Posterior cingulate gyrus (tissue), 11 donors: ENCODE data around the gene OSBPL8.
"Not testable (repeated sequence)": the region's sequence is repeated elsewhere in the genome, so short reads cannot be mapped to it uniquely, and the experiment has no call there.

Source experiments
- DNase-seq, 10 donors: peaks; one replicate each; pipeline versions ENCODE4 v3.0.0 to v3.0.0-alpha.2; 2020 to 2021; ENCODE audit warnings: mixed read lengths in 3 of 10
- intact Hi-C: fragments of 100-400 bp; cut with DNase I; formaldehyde crosslinking; loops from one replicate; pipeline ENCODE4 v1.15.1; 2023

Gene OSBPL8

DNA sequence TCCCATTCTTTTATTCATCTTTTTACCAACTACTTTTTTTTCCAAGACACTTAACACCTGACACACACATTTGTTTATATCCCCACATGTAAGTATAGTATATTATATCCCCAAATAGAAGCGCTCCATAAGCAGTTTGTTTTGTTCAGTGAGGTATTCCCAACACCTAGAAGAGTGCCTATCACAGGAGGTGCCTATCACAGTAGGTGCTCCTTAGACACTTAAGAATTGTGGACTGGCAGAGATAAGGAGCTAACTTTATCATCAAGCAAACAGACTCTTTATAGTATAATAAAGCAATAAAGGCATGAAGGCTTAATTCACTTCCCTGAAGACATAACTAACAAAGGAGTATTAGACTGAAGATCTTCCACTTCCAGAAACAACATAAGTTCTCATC lies 29.1 kb downstream of the OSBPL8 start:
- no peak for DNase-seq
- intact Hi-C loops: no loop called here

DNA sequence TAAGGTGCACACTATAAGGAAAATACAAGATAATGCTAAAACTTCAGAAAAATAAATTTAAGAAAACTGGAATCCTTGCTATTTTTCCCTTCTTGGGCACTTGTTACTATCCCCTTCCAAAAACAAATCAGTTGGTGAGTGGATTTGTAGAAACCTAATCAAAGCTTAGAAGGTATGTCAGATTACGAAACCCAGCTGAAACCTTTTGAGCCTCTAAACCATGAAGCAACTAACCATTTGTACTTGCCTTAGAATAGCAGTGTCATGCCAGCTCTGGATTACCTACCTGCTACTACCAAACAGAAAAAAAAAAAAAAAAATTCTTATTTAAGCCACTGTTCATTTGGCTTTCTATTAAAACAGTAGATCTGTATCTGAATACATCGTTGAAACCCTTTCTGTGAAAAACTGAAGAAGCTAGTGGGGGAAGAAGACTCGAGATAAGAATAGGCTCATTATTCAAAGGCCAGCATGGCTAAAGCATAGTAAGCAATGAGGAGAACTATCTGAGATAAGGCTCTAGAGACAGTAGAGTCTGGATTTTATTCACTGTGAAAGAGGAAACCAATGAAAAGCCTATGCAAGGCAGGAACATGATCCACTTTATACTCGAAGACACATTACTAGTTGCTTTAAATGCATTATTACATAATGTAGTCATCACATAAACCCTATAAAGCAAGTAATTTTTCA lies 30.2 kb downstream of the OSBPL8 start:
- DNase-seq: no peak
- intact Hi-C loops: no loop called here

DNA sequence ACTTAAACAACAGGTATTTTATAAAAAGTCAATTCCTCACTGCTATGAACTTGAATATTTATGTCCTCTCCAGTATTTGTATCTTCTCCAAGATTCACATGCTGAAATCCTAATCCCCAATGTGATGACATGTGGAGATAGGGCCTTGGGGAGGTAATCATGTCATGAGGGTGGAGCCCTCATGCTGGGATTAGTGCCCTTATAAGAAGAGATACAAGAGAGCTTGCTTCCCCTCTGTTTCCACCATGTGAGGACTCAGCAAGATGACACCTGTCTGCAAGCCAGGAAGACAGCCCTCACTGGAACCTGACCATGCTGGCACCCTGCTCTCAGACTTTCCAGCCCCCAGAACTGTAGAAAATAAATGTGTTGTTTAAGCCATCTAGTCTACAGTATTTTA lies 36.2 kb downstream of the OSBPL8 start:
- DNase-seq: no peak
- intact Hi-C loops: no loop called here

DNA sequence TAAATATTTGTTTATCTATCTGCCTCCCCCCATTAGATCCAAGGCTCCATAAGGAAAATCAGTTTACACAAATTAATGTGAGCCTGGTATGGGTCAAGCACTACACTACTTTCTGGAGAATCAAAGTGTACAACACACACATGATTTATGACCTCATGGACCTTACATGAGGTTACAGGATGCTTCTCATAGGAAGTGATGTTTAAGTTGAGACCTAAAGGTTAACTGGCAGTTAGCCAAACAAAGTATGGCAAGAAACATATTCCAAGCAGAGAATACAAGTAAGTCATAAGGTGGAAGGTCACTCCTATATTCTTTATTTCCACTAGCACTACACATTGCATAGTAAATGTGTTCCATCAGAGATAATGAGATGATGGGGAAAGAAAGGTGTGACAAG lies 39.2 kb downstream of the OSBPL8 start:
- no peak for DNase-seq
- intact Hi-C loops: no loop called here

DNA sequence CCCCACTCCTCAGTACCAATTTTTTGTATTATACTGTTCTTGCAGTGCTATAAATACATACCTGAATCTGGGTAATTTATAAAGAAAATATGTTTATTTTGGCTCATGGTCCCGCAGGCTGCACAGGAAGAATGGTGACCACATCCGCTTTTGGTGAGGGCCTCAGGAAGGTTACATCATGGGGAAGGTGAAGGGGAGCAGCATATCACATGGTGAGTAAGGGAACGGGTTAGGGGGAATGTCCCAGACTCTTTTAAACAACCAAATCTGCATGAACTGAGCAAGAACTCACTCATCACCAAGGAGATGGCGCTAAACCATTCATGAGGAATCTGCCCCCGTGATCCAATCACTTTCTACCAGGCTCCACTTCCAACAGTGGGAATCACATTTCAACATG lies 40.0 kb downstream of the OSBPL8 start:
- DNase-seq: no peak
- intact Hi-C loops: no loop called here

DNA sequence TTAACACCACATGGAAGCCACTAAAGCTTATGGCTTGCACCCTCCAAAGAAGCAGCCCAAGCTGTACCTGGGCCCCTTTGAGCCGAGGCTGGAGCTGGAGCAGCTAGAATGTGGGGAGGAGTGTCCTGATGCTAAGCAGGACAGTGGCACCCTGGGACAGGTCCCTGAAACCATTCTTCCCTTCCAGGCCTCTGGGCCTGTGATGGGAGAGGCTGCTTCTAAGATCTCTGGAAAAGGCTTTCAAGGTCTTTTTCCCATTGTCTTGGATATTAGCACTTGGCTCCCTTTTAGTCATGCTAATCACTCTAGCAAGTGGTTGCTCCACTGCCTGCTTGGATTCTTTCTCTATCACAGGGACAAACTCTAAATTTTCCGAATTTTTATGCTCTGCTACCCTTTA lies 40.9 kb downstream of the OSBPL8 start:
- intact Hi-C loops: no loop called here
- no peak for DNase-seq

DNA sequence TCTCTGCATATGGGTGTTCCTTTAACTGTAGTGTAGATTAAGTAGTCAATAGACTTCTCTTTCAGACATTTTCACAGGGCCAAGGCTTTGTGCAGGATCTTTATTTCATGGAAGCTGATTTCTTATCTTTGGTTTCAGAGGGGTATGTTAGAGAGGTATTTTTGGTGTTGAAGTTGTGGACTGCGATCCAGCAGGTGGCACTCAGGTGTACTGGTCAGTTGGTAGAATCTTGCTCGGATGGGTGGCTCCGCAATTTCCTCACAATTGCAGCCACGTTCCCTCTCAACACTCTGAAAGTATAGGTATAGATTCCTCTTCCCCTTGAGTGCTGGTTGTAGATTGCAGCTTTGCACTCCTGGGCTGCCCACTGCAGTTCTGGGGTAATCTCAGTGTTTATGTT lies 44.3 kb downstream of the OSBPL8 start:
- intact Hi-C loops: no loop called here
- no peak for DNase-seq

DNA sequence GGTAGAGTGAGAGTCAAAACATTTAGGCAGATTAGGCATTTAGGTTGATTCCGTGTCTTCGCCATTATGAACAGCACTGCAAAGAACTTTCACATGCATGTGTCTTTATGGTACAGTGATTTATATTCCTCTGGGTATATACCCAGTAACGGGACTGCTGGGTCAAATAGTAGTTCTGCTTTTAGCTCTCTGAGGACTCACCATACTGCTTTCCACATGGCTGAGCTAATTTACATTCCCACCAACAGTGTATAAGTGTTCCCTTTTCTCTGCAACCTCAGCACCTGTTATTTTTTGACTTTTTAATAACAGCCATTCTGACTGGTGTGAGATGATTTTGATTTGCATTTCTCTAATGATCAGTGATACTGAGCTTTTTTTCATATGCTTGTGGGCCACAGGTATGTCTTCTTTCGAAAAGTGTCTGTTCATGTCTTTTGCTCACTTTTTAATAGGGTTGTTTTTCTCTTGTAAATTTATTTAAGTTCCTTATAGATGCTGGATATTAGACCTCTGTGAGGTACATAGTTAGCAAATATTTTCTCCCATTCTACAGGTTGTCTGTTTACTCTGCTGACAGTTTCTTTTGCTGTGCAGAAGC lies 48.4 kb downstream of the OSBPL8 start:
- DNase-seq, intact Hi-C loops: not testable (repeated sequence)

DNA sequence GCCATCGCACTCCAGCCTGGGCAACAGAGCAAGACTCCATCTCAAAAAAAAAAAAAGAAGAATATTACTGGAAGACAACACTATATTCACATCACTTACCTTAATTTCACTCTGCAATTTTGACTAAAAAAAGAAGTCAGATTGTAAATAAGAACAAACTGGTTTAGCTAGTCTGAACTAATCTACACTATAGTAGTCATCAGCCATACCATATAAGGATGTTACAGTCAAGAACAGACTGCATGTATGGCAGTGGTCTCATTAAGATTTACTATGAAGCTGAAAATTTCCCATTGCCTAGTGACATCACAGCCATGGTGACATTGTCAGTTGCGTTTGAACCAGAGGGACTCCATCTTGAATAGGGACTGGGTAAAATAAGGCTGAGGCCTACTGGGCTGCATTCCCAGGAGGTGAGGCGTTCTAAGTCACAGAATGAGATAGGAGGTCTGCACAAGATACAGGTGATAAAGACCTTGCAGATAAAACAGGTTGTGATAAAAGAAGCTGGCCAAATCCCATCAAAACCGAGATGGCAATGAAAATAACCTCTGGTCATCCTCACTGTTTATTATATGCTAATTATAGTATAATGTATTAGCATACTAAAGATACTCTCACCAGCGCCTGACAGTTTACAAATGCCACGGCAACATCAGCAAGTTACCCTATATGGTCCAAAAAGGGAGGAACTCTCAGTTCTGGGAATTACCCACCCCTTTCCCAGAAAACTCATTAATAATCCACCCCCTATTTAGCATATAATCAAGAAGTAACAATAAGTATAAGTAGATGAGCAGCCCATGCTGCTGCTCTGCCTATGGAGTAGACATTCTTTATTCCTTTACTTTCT lies 51.2 kb downstream of the OSBPL8 start:
- DNase-seq: no peak
- intact Hi-C loops: no loop called here

DNA sequence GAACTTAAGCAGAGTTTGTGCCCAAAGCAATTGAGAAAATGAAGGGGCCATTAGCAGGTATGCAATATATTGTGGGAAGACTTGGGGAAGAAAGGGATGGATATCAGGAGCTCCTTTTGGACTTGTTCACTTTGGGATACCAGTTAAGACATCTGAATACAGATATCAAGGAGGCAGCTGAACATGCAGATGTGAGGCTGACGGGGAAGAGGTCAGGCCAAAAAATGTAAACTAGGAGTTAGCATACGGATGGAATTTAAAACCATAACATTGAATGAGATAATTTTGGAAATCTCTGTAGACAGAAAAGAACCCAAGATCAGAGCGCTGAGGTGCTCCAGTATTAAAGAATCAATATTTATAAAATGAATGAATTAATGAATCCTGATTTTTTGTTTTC lies 53.4 kb downstream of the OSBPL8 start:
- intact Hi-C loops: no loop called here
- DNase-seq: no peak

DNA sequence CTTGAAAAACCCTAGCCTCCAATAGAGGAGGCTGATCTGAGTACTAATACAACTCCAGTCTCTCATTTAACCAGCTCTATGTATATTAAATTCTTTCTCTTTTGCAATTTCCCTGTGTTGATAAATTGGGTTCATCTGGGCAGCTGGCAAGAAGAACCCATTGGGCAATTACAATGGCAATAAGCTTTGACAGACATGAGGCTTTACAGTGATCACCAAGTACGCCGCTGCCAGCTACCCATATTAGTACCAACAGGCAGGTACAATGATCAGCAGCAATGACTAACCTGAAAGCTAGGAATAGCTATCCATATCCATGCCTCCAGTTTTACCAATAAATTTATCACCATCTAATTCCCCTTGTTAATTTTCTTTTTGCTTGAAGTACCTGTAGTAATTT lies 54.5 kb downstream of the OSBPL8 start:
- intact Hi-C loops: no loop called here
- no peak for DNase-seq

DNA sequence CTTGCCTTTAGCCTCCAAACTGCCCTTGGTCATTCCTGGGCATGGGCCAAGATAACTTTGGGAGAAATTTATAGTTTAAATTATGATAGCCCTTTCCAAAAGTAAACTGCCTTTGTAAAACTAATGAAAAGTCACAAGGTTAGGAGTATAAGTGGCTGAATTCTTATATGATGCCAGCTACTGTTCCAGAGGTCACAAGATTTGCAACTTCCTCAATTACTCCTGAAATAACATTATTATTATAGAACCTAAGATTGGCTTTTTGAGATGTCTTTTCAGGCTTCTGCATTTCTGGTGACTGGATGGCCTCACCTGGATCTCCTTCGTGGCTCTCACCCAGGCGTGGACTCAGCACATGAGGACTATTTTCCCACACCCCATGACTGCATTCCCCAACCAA lies 55.0 kb downstream of the OSBPL8 start:
- DNase-seq: no peak
- intact Hi-C loops: no loop called here

DNA sequence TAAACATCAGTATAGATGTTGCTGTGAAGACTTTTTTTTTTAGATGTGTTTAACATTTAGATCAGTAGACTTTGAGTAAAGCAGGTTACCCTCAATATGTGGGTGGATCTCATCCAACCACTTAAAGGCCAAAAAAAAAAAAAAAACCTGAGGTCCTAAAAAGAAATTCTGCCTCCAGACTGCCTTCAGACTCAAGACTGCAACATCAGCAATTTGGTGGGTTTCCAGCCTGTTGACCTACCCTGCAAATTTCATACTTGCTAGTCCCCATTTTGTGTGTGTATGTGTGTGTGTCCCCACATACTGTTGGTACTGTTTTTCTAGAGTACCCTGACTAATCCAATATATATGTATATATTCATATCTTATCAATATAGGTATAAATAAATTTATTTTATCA lies 55.6 kb downstream of the OSBPL8 start:
- intact Hi-C loops: no loop called here
- no peak for DNase-seq

DNA sequence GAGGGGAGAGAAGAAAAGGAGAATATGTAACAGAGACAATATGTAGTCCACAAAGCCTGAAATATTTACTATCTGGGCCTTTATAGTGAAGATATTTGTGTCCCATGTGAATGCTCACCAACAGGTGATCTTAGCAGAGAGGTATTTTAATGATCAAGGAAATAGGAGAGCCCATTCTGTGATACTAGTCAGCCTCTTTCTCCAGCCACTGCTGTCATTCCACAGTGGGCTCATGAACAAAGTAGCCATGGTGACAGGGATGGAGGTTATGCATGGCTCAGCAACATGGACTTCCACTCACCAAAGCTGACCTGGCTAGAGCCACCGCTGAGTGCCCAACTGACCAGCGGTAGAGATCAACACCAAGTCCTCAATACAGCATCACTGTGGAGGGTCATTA lies 58.2 kb downstream of the OSBPL8 start:
- intact Hi-C loops: no loop called here
- DNase-seq: no peak

DNA sequence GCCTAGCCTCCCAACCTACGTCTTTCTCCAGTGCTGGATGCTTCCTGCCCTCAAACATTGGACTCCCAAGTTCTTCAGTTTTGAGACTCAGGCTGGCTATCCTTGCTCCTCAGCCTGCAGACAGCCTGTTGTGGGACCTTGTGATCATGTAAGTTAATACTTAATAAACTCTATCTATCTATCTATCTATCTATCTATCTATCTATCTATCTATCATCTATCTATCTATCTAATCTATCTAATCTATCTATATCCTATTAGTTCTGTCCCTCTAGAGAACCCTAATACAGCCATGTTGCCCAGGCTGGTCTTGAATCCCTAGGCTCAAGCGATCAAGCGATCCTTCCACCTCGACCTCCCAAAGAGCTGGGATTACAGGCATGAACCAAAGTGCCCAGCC lies 60.4 kb downstream of the OSBPL8 start:
- intact Hi-C loops: not testable (repeated sequence)
- DNase-seq: peak in 1 of 10 donors; percentile 24

DNA sequence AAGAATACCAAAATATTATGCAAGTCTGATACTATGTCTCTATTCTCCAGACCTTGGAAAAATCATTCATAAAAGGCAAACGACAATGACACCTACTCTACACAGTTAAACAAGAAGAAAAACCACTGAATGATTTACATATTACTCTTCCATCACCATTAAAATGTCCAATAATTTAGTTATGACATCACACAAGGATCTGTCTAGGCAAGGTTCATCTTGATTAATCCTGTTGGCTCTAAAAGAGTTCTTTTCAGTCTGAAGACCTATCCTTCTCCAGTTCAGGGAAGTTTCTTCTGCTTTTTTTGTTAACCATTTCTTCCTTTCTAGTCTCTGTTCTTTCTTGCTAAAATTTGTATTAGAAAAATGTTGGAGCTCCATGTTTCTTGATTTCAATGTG lies 64.0 kb downstream of the OSBPL8 start:
- no peak for DNase-seq
- intact Hi-C loops: no loop called here

DNA sequence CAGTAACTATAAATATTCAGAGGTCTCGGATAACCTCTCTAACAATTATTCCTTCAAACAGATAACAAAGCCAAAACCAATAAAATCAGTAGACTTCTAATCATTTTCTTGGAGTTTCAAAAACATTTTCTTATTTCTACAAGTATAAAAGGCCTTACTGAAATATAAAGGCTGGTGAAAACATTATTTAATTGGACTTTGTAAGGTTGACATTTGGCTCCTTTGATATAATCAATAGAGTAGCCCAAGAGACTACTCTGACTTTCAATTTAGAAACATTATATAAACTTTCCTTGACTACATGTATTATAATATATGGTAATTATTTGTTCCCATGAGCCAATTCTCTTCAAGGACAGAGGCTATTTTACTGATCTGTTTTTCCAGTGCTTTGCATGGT lies 68.3 kb downstream of the OSBPL8 start:
- intact Hi-C loops: no loop called here
- no peak for DNase-seq

DNA sequence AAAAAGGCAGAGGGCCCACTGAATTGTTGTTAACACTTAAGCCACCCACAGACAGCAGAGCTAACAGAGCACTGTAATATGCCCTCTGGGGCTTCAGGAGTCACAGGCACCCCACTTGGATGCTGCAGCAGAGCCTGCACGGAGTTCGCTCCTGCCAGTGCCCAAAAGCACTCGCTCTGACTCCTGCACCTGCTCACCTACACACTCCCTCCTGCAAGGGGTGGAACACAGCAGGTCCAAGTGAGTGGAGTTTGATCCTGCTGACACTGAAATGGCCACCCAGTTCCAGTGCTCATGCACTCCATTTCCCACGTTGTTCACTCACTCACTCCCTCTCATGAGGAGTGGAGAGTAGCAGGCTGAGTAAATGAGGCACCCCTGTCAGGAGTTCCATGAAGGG lies 68.8 kb downstream of the OSBPL8 start:
- intact Hi-C loops: no loop called here
- peak in 1 of 10 donors; percentile 64 for DNase-seq

DNA sequence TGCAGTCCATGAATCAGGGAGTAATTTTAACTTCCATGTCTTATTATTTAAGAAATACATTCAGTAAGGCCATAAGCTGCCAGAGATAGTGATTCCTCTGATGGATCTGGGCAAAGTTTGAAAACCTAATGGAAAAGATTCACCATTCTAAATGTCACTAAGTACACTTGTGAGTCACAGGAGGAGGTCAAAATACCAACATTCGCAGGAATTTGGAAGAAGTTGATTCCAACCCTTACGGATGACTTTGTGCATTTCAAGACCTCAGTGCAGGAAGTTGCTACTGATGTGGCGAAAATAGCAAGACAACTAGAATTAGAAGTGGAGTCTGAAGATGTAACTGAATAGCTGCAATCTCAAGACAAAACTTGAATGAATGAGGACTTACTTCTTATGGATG lies 69.8 kb downstream of the OSBPL8 start:
- intact Hi-C loops: no loop called here
- no peak for DNase-seq

DNA sequence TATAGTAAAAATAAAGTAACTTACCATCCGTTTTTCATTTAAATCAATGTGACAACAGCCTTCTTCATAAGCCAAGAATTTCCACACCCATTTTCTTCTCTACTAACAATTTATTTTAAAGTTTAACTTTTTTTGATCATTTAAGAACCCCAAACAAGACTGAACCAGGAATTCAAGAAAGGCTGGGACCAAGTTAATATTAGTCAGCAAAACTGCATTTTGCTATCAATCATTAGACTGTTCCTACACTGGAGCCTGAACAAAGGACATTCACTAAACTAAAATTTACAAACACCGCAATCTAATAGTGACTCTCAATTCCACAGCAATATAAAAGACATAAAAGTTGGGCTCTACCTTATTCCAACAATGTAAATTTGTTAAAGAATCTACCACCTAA lies 73.6 kb downstream of the OSBPL8 start:
- DNase-seq: no peak
- intact Hi-C loops: no loop called here

DNA sequence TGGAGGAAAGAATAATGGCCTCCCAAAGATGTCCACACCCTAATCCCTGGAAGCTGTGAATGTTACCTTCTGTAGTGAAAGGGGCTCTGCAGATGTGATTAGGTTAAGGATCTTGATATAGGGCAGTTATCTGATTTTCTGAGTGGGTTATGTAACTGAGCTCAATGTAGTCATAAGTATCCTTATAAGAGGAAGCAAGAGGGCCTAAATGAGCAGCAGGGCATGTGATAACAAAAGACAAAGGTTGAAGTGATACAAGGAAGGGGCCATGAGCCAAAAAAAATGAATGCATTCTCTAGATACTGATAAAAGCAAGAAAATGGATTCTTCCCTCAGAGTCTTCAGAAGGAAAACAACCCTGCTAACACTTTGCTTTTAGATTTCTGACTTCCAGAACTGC lies 78.8 kb downstream of the OSBPL8 start:
- intact Hi-C loops: no loop called here

DNA sequence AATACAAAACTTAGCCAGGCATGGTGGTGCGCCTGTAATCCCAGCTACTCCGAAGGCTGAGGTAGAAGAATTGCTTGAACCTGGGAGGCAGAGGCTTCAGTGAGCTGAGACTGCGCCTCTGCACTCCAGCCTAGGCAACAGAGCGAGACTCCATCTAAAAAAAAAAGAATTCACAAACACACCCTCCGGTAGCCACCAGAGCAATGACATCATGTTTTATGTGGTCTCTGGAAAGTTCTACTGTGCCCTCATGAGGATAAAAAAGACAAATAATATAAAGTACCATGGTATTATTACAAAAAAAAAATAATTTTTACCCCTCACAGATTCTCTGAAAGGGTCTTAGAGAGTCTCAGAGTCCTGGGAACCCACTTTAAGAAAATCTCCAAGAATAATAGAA lies 81.5 kb downstream of the OSBPL8 start:
- intact Hi-C loops: no loop called here
- no peak for DNase-seq

More for the DNA sequence above, 78.8 kb downstream of the OSBPL8 start:
- DNase-seq: no peak
